HepG2 (cell line): ENCODE data around the gene ARPC1A. TPM values are rescaled to one million over a fixed set of nuclear protein-coding genes. Genes with fewer than 3 reads are reported as not detected.

Experiments used
- ATF7 ChIP-seq, 2 experiments: fragments of 450-650 bp in 1 of 2; sonication (generic) in 1 of 2; formaldehyde crosslinking in 1 of 2; IDR thresholded peaks; 2 replicates each; pipeline versions ENCODE4 v1.4.0 to v1.6.1; 2016 to 2020; ENCODE audit warnings: antibody characterized with exemption in 1 of 2, mild to moderate bottlenecking in 1 of 2, missing genetic modification reagents in 1 of 2
- BRF2 ChIP-seq: sonication (generic); formaldehyde crosslinking; IDR thresholded peaks from 2 replicates; pipeline ENCODE4 v1.8.1; 2022; ENCODE audit warnings: mild to moderate bottlenecking, missing genetic modification reagents
- CREM ChIP-seq, 2 experiments: sonication (generic) in 1 of 2; formaldehyde crosslinking in 1 of 2; IDR thresholded peaks; 2 replicates each; pipeline versions ENCODE4 v1.4.0 to v1.6.1; 2016 to 2020; ENCODE audit warnings: antibody characterized with exemption in 1 of 2, mild to moderate bottlenecking in 1 of 2, missing genetic modification reagents in 1 of 2
- ELF4 ChIP-seq: sonication (generic); formaldehyde crosslinking; IDR thresholded peaks from 2 replicates; pipeline ENCODE4 v1.5.0; 2020; ENCODE audit warnings: missing genetic modification reagents, mild to moderate bottlenecking, moderate library complexity, borderline replicate concordance
- HDAC2 ChIP-seq: sonication (generic); formaldehyde crosslinking; IDR thresholded peaks from 2 replicates; pipeline ENCODE4 v1.4.0; 2020; ENCODE audit warnings: missing genetic modification reagents
- JARID2 ChIP-seq: sonication (generic); formaldehyde crosslinking; IDR thresholded peaks from 2 replicates; pipeline ENCODE4 v1.8.1; 2023; ENCODE audit warnings: missing genetic modification reagents, inconsistent platforms; ENCODE audit not compliant: insufficient replicate concordance
- MATR3 ChIP-seq: sonication (generic); formaldehyde crosslinking; IDR thresholded peaks from 2 replicates; pipeline ENCODE4 v1.4.0; 2020; ENCODE audit warnings: missing genetic modification reagents
- POLR2A ChIP-seq, 2 experiments: IDR thresholded peaks; 2 replicates each; pipeline ENCODE4 v1.6.1; 2011; ENCODE audit warnings: low read depth in 2 of 2, low read length in 2 of 2, mild to moderate bottlenecking in 1 of 2, moderate library complexity in 1 of 2; ENCODE audit not compliant: insufficient read depth in 1 of 2
- PPARG ChIP-seq: conservative IDR thresholded peaks from 2 replicates; pipeline ENCODE4 v1.6.1; 2016; ENCODE audit warnings: missing biosample characterization, missing genetic modification reagents
- REXO4 ChIP-seq: sonication (generic); formaldehyde crosslinking; IDR thresholded peaks from 2 replicates; pipeline ENCODE4 v1.8.0; 2022; ENCODE audit warnings: missing genetic modification reagents, mild to moderate bottlenecking, borderline replicate concordance
- STAG1 ChIP-seq: sonication (generic); formaldehyde crosslinking; IDR thresholded peaks from 2 replicates; pipeline ENCODE4 v1.4.0; 2020; ENCODE audit warnings: missing genetic modification reagents
- ZBTB46 ChIP-seq: sonication (generic); formaldehyde crosslinking; IDR thresholded peaks from 2 replicates; pipeline ENCODE4 v1.4.0; 2020; ENCODE audit warnings: mild to moderate bottlenecking, missing genetic modification reagents, borderline replicate concordance
- ZFY ChIP-seq: sonication (generic); formaldehyde crosslinking; IDR thresholded peaks from 2 replicates; pipeline ENCODE4 v1.4.0; 2020; ENCODE audit warnings: missing genetic modification reagents
- polyA plus RNA-seq, 8 experiments: library from polyadenylated mRNA; depleted of rRNA in 3 of 8; stranded (reverse) in 7 of 8; unstranded in 1 of 8; fragments of >200 nt; fragmentation: Illumina TruSeq in 4 of 8; extraction: Trizol in 4 of 8; gene quantifications; 2 replicates each; pipeline versions ENCODE4 v1.2.1 to v1.2.3, GENCODE V29; 2011 to 2016; ENCODE audit warnings: low read depth in 4 of 8, missing spikeins in 1 of 8, mixed read lengths in 1 of 8; ENCODE audit not compliant: insufficient read depth in 1 of 8
- total RNA-seq, 5 experiments: library from RNA; depleted of rRNA; stranded (reverse); fragments of >200 nt; fragmentation: Illumina TruSeq; extraction: Trizol; gene quantifications; 2 replicates each; pipeline ENCODE4 v1.2.3, GENCODE V29; 2016; ENCODE audit warnings: low read depth in 1 of 5
- TF ChIP-seq, protein P1 (sequence below): sonication (generic); formaldehyde crosslinking; IDR thresholded peaks from 2 replicates; pipeline ENCODE4 v1.4.0; 2020; ENCODE audit warnings: mild to moderate bottlenecking, missing genetic modification reagents
- TF ChIP-seq, protein P2 (sequence below): sonication (generic); formaldehyde crosslinking; IDR thresholded peaks from 2 replicates; pipeline ENCODE4 v1.5.0; 2020; ENCODE audit warnings: mild to moderate bottlenecking, missing genetic modification reagents

ARPC1A gene
- total and polyA plus RNA-seq, 2 of the 13 experiments (the other 11 are each of a cell fraction or from before 2014, with no cell fraction given) = 44.3 to 88.5 TPM

- TF ChIP-seq, protein P1, sequence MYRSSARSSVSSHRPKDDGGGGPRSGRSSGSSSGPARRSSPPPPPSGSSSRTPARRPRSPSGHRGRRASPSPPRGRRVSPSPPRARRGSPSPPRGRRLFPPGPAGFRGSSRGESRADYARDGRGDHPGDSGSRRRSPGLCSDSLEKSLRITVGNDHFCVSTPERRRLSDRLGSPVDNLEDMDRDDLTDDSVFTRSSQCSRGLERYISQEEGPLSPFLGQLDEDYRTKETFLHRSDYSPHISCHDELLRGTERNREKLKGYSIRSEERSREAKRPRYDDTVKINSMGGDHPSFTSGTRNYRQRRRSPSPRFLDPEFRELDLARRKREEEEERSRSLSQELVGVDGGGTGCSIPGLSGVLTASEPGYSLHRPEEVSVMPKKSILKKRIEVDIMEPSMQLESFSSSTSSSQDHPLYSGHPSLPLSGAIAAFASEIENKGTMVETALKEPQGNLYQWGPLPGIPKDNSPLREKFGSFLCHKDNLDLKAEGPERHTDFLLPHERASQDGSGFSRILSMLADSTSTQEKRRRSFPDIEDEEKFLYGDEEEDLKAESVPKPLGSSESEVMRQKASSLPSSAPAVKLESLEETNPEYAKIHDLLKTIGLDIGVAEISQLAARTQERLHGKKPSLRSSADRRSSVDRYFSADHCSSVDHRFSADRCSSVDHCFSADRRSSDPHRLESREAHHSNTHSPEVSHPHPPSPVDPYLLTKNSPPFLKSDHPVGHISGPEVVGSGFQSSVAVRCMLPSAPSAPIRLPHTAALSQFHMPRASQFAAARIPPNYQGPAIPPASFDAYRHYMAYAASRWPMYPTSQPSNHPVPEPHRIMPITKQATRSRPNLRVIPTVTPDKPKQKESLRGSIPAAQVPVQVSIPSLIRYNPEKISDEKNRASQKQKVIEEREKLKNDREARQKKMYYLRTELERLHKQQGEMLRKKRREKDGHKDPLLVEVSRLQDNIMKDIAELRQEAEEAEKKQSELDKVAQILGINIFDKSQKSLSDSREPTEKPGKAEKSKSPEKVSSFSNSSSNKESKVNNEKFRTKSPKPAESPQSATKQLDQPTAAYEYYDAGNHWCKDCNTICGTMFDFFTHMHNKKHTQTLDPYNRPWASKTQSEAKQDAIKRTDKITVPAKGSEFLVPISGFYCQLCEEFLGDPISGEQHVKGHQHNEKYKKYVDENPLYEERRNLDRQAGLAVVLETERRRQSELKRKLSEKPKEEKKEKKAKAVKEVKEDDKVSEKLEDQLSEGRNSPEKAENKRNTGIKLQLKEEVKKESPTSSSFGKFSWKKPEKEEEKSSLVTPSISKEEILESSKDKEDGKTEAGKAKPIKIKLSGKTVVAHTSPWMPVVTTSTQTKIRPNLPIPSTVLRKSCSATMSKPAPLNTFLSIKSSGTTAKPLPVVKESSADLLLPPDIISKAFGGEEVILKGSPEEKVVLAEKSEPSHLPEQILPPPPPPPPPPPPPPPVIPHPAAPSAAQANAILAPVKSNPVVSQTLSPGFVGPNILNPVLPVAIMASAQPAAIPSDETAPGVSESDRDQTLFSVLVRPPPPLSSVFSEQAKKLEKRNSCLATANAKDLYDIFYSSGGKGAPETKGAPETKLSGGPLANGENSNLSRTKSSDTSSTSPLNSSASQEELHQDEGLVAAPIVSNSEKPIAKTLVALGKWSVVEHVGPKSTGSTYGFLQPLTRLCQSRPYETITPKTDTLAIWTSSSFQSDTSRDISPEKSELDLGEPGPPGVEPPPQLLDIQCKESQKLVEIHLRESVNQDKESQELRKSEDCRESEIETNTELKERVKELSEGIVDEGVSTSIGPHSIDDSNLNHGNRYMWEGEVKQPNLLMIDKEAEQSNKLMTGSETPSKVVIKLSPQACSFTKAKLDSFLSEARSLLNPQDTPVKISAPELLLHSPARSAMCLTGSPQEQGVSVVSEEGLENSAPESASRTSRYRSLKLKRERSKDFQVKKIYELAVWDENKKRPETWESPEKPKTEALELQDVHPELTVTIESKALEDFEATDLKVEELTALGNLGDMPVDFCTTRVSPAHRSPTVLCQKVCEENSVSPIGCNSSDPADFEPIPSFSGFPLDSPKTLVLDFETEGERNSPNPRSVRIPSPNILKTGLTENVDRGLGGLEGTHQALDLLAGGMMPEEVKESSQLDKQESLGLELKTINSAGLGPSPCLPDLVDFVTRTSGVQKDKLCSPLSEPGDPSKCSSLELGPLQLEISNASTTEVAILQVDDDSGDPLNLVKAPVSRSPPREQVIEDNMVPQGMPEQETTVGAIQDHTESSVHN (CRISPR knock-in tag) = no peak
- peak; percentile 27; the same call in 1 of the 2 replicates for TF ChIP-seq CREM (IDR thresholded peaks at IDR 0.05)
- TF ChIP-seq CREM (CRISPR knock-in tag; IDR thresholded peaks at IDR 0.05) = no peak
- no peak for TF ChIP-seq MATR3 (CRISPR knock-in tag)
- no peak for TF ChIP-seq REXO4
- TF ChIP-seq HDAC2 (CRISPR knock-in tag) = peak; percentile 48; the same call in 1 of the 2 replicates
- TF ChIP-seq, protein P2, sequence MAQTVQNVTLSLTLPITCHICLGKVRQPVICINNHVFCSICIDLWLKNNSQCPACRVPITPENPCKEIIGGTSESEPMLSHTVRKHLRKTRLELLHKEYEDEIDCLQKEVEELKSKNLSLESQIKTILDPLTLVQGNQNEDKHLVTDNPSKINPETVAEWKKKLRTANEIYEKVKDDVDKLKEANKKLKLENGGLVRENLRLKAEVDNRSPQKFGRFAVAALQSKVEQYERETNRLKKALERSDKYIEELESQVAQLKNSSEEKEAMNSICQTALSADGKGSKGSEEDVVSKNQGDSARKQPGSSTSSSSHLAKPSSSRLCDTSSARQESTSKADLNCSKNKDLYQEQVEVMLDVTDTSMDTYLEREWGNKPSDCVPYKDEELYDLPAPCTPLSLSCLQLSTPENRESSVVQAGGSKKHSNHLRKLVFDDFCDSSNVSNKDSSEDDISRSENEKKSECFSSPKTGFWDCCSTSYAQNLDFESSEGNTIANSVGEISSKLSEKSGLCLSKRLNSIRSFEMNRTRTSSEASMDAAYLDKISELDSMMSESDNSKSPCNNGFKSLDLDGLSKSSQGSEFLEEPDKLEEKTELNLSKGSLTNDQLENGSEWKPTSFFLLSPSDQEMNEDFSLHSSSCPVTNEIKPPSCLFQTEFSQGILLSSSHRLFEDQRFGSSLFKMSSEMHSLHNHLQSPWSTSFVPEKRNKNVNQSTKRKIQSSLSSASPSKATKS (CRISPR knock-in tag) = no peak
- no peak for TF ChIP-seq ELF4
- TF ChIP-seq ATF7 (IDR thresholded peaks at IDR 0.05) = no peak
- TF ChIP-seq ATF7 (CRISPR knock-in tag; IDR thresholded peaks at IDR 0.05) = no peak
- no peak for TF ChIP-seq JARID2
- TF ChIP-seq POLR2A (IDR thresholded peaks at IDR 0.05; ENCODE audit: insufficient read depth in 1 of 2, low read depth in 2 of 2, low read length in 2 of 2) = peak in 1 of 2 experiments; percentile 33; a peak in 1 of 4 replicates
- TF ChIP-seq BRF2 (CRISPR knock-in tag) = no peak
- no peak for TF ChIP-seq STAG1 (CRISPR knock-in tag)
- TF ChIP-seq ZBTB46 = no peak
- TF ChIP-seq PPARG (CRISPR knock-in tag) = no peak
- peak; percentile 43; the same call in 1 of the 2 replicates for TF ChIP-seq ZFY (CRISPR knock-in tag)
These were observed 56.0 kb downstream of the ARPC1A start (continued) for GRCh38 chr7:99381664-99382075.
